NAMALWA (cell line): ENCODE results near the gene AIG1.
A peak's percentile ranks its signal among the peaks of the same experiment; 100 is the strongest.
"Not testable (repeated sequence)": the region's sequence is repeated elsewhere in the genome, so short reads cannot be mapped to it uniquely, and the experiment has no call there.

Source experiments
- DNase-seq: peaks from one replicate; pipeline ENCODE4 v3.0.0-alpha.2; 2015; ENCODE audit warnings: low spot score

Gene AIG1

GRCh38 chr6:143060806-143061596 is at the start of gene AIG1:
Gene AIG1, plus strand, starts transcription at chr6:143060889. Its CDS starts 37 bp downstream, at chr6:143060926.
- peak; percentile 63 for DNase-seq

- DNase-seq = no peak
These were observed 45.9 kb upstream of the AIG1 start for GRCh38 chr6:143014764-143015163.

- DNase-seq = peak; percentile 11
These were observed 45.4 kb upstream of the AIG1 start for GRCh38 chr6:143015300-143015706.

- no peak for DNase-seq
These were observed 41.7 kb upstream of the AIG1 start for GRCh38 chr6:143018955-143019354.

GRCh38 chr6:143020862-143021261 is 39.8 kb upstream of the AIG1 start:
- DNase-seq = not testable (repeated sequence)

- DNase-seq = no peak
These were observed 39.1 kb upstream of the AIG1 start for GRCh38 chr6:143021543-143021942.

- no peak for DNase-seq
These were observed 38.1 kb upstream of the AIG1 start for GRCh38 chr6:143022587-143022986.

- no peak for DNase-seq
These were observed 37.0 kb upstream of the AIG1 start for GRCh38 chr6:143023695-143024094.

GRCh38 chr6:143024977-143025376 is 35.7 kb upstream of the AIG1 start:
- DNase-seq = no peak

- DNase-seq = peak; percentile 58
These were observed 33.8 kb upstream of the AIG1 start for GRCh38 chr6:143026696-143027449.

GRCh38 chr6:143034689-143035334 is 25.9 kb upstream of the AIG1 start:
- DNase-seq = no peak

GRCh38 chr6:143037470-143037869 is 23.2 kb upstream of the AIG1 start:
- no peak for DNase-seq

GRCh38 chr6:143038833-143039232 is 21.9 kb upstream of the AIG1 start:
- DNase-seq = peak; percentile 17

- DNase-seq = no peak
These were observed 21.1 kb upstream of the AIG1 start for GRCh38 chr6:143039548-143039947.

GRCh38 chr6:143040018-143040417 is 20.7 kb upstream of the AIG1 start:
- no peak for DNase-seq

GRCh38 chr6:143044345-143044744 is 16.3 kb upstream of the AIG1 start:
- DNase-seq = not testable (repeated sequence)

GRCh38 chr6:143049611-143050010 is 11.1 kb upstream of the AIG1 start:
- no peak for DNase-seq

- DNase-seq = no peak
These were observed 10.2 kb upstream of the AIG1 start for GRCh38 chr6:143050509-143050908.

GRCh38 chr6:143052282-143052681 is 8.4 kb upstream of the AIG1 start:
- no peak for DNase-seq

- no peak for DNase-seq
These were observed 6.8 kb upstream of the AIG1 start for GRCh38 chr6:143053856-143054255.

GRCh38 chr6:143054329-143054728 is 6.4 kb upstream of the AIG1 start:
- no peak for DNase-seq

- DNase-seq = no peak
These were observed 5.5 kb upstream of the AIG1 start for GRCh38 chr6:143055213-143055612.

- DNase-seq = no peak
These were observed 4.8 kb upstream of the AIG1 start for GRCh38 chr6:143055891-143056290.
